Keratinocyte (primary cell): Measurements from ENCODE around the gene ANKDD1A.

Experiments used
- CTCF ChIP-seq, 3 experiments: IDR thresholded peaks in 1 of 3; conservative IDR thresholded peaks in 1 of 3; optimal IDR thresholded peaks in 1 of 3; 2 replicates in 2 of 3; 3 replicates in 1 of 3; pipeline versions ENCODE3 to v1.5.1; 2011; ENCODE audit warnings: low read length in 3 of 3, mild to moderate bottlenecking in 3 of 3, moderate library complexity in 2 of 3, control low read depth in 1 of 3, inconsistent platforms in 1 of 3; ENCODE audit not compliant: insufficient read depth in 2 of 3; ENCODE audit errors: extremely low read depth in 1 of 3
- EZH2 ChIP-seq: IDR thresholded peaks from one replicate; pipeline ENCODE4 v1.6.1; 2012; ENCODE audit warnings: inconsistent platforms, mild to moderate bottlenecking, low read length, moderate library complexity

GRCh38 chr15:64898406-64898805, 13.3 kb upstream of the ANKDD1A start:
- no peak for TF ChIP-seq CTCF (optimal IDR thresholded peaks at IDR 0.05 in 1 of 3, IDR thresholded peaks at IDR 0.05 in 1 of 3, conservative IDR thresholded peaks at IDR 0.05 in 1 of 3; ENCODE audit: extremely low read depth in 1 of 3, insufficient read depth in 2 of 3, low read length in 3 of 3)
- TF ChIP-seq EZH2 = no peak
